GM21528 (cell line): Measurements from ENCODE around the gene DNMBP.
"Not testable (repeated sequence)": the region's sequence is repeated elsewhere in the genome, so short reads cannot be mapped to it uniquely, and the experiment has no call there.

Experiments
- ATAC-seq: cut with Tn5 transposase; IDR thresholded peaks from one replicate; pipeline ENCODE4 v1.9.1; 2021; ENCODE audit warnings: mild to moderate bottlenecking, moderate library complexity; ENCODE audit not compliant: unreplicated experiment, low FRiP score

The DNMBP gene

DNA sequence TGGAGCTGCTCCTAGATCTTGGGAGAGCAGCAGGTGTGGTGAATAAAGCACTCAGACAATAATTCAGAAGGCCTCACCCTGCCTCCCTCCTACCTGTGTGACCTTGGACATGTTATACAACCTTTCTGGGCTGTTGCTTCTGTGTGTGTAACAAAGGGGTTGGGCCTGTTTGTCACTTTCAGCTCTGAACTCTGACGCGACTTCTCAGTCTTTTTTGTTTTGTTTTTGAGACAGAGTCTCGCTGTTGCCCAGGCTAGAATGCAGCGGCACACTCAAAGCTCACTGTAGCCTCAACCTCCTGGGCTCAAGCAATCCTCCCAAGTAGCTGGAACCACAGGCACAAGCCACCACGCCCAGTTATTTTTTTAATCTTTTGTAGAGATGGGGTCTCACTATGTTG, 89.3 kb downstream of the DNMBP start:
- no peak for ATAC-seq

- ATAC-seq: no peak
Observed at GRCh38 chr10:99917963-99918825, 91.6 kb downstream of the DNMBP start.

DNA sequence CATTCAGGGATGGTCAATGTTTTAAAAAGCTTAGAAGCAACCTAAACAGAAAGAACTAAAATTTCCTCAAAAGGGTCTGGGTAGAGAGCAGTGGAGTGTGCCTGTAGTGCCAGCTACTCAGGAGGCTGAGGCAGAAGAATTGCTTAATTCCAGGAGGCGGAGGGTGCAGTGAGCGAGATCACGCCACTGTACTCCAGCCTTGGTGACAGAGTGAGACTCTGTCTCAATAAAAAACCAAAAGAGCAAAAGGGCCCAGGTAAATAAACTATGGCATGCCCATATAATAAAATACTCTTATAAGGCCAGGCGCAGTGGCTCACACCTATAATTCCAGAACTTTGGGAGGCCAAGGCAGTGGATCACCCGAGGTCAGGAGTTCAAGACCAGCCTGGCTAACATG, 93.0 kb downstream of the DNMBP start:
- ATAC-seq: no peak

DNA sequence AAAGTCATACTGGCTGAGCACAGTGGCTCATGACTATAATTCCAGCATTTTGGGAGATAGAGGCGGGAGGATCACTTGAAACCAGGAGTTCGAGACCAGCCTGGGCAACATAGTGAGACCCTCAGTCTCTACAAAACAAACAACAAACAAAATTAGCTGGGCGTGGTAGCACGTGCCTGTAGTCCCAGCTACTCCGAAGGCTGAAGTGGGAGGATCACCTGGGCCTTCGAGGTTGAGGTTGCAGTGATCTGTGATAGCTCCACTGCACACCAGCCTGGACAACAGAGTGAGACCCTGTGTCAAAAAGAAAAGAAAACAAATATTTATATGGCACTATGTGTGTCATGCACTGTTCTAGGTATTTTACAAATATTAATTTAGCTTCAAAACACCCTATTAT, 94.3 kb downstream of the DNMBP start:
- ATAC-seq: no peak

- no peak for ATAC-seq
Observed at GRCh38 chr10:99914236-99914635, 95.5 kb downstream of the DNMBP start.

DNA sequence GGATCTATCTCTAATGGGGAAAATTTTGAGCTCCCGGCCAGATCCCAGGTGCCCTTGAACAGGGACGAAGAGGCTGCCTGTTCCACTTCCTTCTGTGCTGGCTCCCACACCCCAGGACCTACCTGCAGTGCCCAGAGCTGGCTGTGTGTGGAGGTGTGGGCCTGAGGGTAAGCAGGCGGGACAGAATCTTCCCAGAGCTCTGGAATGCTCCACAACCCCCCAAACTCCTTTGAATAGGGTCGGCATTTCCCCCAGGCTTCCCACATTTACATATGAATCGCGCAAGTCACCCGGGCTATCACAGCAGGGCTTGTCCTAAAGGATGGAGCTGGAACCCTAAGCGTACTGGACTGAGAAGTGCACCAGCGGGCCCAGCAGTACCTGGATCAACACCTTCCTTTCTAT, 95.9 kb downstream of the DNMBP start:
- ATAC-seq: no peak

DNA sequence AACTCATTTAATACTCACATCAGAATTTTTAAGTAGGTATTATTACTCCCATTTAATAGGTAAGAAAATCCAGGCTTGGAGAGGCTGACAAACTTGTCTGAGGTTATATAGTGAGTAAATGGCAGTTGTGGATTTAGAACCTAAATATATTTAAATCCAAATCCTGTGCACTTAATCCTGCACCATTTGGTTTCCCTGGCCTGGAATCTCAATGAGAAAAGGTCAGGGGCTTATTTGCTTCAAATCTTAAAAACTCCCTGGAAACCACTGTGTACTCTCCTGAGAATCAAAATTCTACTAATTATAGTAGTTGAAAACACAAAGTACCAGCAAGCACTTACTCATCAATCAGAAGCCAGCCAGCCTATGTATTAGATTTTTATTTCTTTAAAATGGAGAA, 97.7 kb downstream of the DNMBP start:
- ATAC-seq: no peak

- no peak for ATAC-seq
Observed at GRCh38 chr10:99908512-99908911, 101.2 kb downstream of the DNMBP start.

DNA sequence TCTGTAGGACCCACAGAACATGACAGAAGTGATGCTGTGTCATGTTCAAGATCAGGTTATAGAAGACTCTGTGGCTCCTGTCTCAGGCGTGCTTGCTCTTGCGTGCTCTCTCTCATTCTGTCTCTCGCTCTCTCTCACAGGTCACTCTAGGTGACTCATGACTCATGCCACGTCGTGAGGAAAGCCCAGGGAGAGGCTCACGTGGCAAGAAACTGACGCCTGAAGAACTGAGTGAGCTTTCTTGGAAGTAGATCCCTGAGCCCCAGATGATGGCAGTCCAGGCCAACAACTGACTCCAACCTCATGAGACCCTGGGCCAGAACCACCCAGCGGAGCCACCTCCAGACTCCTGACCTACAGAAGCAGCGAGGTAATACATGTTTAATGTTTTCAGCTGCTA, 103.3 kb downstream of the DNMBP start:
- no peak for ATAC-seq

- ATAC-seq: no peak
Observed at GRCh38 chr10:99905971-99906370, 103.8 kb downstream of the DNMBP start.

DNA sequence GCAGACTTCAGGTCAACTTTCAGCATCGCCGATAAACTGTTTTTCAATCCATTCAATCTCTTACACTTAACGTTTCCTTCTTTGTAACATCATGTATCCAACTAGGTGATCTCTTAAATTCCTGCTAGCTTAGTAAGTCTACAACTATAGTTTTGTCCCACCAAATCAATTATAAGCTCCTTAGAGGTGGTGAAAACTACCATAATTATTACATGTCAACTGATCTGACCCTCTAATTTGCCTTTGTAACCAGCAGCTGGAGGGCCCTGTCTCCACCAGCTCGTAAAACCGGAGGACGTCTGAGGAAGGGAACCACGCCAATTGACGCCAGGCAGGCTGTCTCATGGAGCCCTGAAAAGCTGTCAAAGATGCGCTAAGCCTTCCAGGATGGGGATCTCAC, 113.9 kb downstream of the DNMBP start:
- no peak for ATAC-seq

GRCh38 chr10:99895066-99895465, 114.7 kb downstream of the DNMBP start:
- not testable (repeated sequence) for ATAC-seq

GRCh38 chr10:99894613-99895012, 115.1 kb downstream of the DNMBP start:
- ATAC-seq: no peak

DNA sequence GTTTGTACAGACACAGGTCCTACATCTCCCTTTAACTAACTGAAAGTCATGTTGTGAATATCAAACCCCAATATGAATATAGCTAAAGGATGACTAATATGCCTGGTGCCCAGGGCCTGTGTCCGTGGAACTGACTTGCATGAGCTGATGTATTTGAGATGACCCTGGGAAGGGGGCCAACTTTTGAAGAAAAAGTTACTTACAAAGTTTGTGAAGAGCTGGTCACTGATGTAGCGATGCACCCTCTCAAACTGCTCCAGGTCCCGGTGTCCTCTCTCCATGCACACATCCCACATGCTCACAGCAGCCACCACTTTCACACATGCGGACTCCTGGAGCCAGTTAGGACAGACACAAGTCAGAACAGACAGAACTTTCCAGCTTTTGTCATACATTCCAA, 121.1 kb downstream of the DNMBP start:
- ATAC-seq: no peak

DNA sequence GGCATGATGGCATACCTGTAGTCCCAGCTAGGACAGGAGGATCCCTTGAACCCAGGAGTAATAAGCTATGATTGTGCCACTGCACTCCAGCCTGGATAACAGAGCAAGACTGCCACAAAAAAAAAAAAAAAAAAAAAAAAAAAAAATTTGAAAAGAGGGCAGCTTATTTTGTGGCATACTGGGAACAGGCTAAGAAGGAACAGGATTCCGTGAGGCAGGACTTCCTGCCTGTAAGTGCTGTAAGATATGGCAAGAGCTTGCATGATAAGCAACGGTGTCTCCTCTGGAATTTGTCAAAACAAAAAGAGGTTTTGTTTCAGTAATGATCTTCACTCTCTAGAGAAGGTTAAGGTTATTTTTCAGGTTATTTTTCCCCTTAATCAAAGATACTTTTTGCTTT, 126.2 kb downstream of the DNMBP start:
- ATAC-seq: no peak

DNA sequence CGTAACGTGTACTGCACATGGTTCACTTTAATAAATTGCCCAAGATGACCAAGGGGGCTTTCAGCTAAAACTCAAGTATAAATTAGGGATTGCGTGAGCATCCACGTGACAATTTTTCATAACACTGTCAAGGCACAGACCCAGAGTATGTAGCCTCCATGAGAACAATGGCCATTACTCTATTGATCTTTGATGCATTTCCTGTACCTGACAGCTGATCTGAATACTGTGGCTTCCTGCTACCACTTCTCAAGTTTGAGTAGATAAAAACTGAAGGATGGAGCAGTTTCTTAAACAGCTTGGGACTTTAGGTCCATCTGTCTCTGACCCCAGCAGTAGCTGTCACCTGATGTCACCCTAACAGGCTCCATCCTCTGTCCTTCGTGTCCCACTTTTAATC, 128.4 kb downstream of the DNMBP start:
- ATAC-seq: no peak

- no peak for ATAC-seq
Observed at GRCh38 chr10:99880080-99880835, 129.5 kb downstream of the DNMBP start.

- ATAC-seq: no peak
Observed at GRCh38 chr10:99875473-99875872, 134.3 kb downstream of the DNMBP start.

DNA sequence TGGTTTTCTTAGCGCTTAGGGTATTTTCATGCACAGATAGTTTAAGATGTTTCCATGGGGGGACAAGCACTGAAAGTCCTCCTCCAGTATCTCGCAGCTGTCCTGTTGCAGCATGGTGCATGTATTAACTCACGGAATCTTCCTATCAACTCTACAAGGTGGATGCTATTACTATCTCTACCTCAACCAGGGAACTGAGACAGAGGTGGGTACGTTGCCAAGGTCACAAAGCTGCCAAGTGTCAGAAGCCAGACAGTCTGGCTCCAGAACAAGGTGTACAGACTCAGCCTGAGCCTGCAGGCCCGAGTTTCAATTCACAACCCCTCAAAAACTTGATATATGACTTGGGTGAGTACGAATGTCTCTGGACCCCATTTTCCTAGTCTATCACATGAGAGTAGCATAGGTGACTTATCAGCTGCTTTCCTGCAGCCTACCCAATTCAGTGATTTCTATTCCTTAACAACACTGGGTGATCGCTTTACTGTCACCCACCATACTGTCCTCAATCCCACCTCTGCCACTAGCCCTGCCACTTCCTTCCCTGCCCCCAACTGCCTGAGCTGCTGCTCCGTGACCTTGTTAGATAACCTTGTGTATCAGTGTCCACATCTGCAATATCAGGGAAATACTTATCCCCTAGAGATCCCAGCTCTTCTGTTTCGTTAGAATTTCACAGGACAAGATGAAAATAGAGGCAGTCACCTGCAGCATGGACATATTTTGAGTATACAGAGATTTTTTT, 135.2 kb downstream of the DNMBP start:
- no peak for ATAC-seq

DNA sequence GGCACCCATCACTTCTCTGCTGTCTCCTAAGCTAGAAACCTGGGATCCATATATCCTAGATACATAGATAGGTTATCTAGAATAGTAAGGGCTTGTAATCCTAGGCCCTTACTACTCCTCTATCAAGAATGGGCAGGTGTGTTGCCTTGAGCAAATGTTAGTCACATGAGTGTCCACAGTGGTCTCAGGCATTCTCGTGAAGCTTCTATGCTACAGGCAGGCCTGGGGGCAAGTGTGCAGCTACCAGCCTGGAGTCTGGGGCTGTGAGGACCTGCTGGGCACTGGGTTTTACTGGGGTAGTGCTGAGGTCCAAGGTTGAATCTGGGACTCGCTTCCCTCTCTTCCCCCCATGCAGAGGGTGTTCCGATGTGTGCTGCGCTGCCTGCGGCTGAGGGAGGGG, 135.9 kb downstream of the DNMBP start:
- ATAC-seq: no peak
